Immature natural killer cell (primary cell): ENCODE measurements around the gene SMAD6. TPM values are rescaled to one million over a fixed set of nuclear protein-coding genes. Genes with fewer than 3 reads are reported as not detected.
"Not testable (repeated sequence)": the region's sequence is repeated elsewhere in the genome, so short reads cannot be mapped to it uniquely, and the experiment has no call there.

Experiments used
- DNase-seq, 3 donors: peaks; one replicate each; pipeline ENCODE4 v3.0.0; 2022; ENCODE audit warnings: mixed read lengths in 1 of 3
- H3K27ac Mint-ChIP-seq, 6 donors: one replicate each; pipeline ENCODE4 v1.8.0; 2020; ENCODE audit warnings: mixed read lengths in 6 of 6, mild to moderate bottlenecking in 5 of 6, inconsistent platforms in 4 of 6, moderate library complexity in 3 of 6
- H3K27me3 Mint-ChIP-seq, 3 donors: one replicate each; pipeline ENCODE4 v1.8.0; 2020 to 2021; ENCODE audit warnings: low read depth in 3 of 3, mild to moderate bottlenecking in 3 of 3, mixed read lengths in 3 of 3, moderate library complexity in 3 of 3, inconsistent platforms in 1 of 3
- H3K36me3 Mint-ChIP-seq, 3 donors: one replicate each; pipeline ENCODE4 v1.8.0; 2020; ENCODE audit warnings: mixed read lengths in 3 of 3, inconsistent platforms in 2 of 3, mild to moderate bottlenecking in 2 of 3
- H3K4me1 Mint-ChIP-seq, 2 donors: one replicate each; pipeline ENCODE4 v1.8.0; 2020; ENCODE audit warnings: inconsistent platforms in 2 of 2, mild to moderate bottlenecking in 2 of 2, mixed read lengths in 2 of 2, moderate library complexity in 1 of 2
- H3K4me3 Mint-ChIP-seq, 5 donors: one replicate each; pipeline ENCODE4 v1.8.0; 2020; ENCODE audit warnings: mild to moderate bottlenecking in 5 of 5, mixed read lengths in 5 of 5, inconsistent platforms in 3 of 5, moderate library complexity in 3 of 5
- H3K9me3 Mint-ChIP-seq, 6 donors: one replicate each; pipeline ENCODE4 v1.8.0; 2020; ENCODE audit warnings: mild to moderate bottlenecking in 6 of 6, mixed read lengths in 6 of 6, inconsistent platforms in 4 of 6, moderate library complexity in 3 of 6
- polyA plus RNA-seq, 3 donors: library from polyadenylated mRNA; unstranded; fragments of 300-500 nt; fragmentation: Illumina TruSeq; gene quantifications; one replicate each; pipeline ENCODE4 v1.2.3, GENCODE V29; 2021

SMAD6 gene
- polyA plus RNA-seq, 3 donors from 2014 or later = not detected

DNA sequence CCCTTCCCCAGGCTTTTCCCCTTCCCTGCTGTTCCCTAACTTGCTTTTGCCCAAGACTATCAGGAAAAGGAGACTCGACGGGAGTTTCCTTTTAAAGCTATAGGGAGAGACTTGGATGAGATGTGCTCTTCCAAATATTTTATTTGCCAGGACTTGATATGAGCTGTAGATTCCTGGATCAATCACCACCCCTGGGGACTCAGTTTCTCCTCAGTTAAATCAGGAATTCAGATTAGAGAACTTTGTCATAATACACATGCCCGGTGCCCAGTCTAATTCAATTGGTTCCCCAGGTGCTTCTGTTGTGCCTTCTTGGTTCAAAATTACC, 46.6 kb downstream of the SMAD6 start:
- Mint-ChIP-seq H3K36me3 (no peaks in the 10 kb centered on the region), H3K9me3 (no peaks in the 10 kb centered on the region), H3K27ac (no peak overlapping the region), H3K4me3 (no peak overlapping the region), H3K27me3 (peaks cover 0 to 7% (median 5%) of the 10 kb centered on the region in 3 donors), H3K4me1 (no peaks in the 10 kb centered on the region)
- no peak for DNase-seq

GRCh38 chr15:66749841-66750575, 48.0 kb downstream of the SMAD6 start:
- peaks cover 0 to 5% (median 2%) of the 10 kb centered on the region in 6 donors for H3K9me3 Mint-ChIP-seq
- H3K4me1 Mint-ChIP-seq = no peaks in the 10 kb centered on the region
- no peak overlapping the region for H3K4me3 Mint-ChIP-seq
- no peak for DNase-seq
- peaks cover 0 to 3% (median 2%) of the 10 kb centered on the region in 3 donors for H3K36me3 Mint-ChIP-seq
- H3K27ac Mint-ChIP-seq = no peak overlapping the region
- peaks cover 0 to 14% (median 8%) of the 10 kb centered on the region in 3 donors for H3K27me3 Mint-ChIP-seq

DNA sequence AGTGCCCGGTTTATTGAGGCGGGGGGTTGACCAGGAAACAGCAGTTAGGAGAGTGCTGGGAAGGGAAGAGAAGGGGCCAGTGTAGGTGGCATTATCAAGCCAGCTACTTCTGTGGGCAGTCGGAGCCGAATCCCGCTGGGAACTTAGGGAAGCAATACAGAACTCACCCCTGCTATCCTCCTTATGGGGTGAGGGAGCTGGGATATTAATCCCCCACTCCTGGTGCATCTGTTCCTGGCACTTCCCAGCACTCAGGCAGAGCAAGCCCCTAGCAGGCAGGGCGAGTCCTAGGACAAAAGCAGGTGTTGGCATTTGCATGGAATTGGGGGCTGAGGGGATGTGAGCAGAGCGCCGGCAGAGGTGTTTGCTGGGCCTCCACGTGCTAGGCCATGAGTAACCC, 48.6 kb downstream of the SMAD6 start:
- Mint-ChIP-seq H3K4me1 (no peaks in the 10 kb centered on the region), H3K9me3 (peaks cover 0 to 10% (median 6%) of the 10 kb centered on the region in 6 donors), H3K27ac (no peak overlapping the region), H3K27me3 (peaks cover 0 to 12% (median 8%) of the 10 kb centered on the region in 3 donors), H3K36me3 (peaks cover 0 to 6% (median 6%) of the 10 kb centered on the region in 3 donors), H3K4me3 (no peak overlapping the region)
- no peak for DNase-seq

DNA sequence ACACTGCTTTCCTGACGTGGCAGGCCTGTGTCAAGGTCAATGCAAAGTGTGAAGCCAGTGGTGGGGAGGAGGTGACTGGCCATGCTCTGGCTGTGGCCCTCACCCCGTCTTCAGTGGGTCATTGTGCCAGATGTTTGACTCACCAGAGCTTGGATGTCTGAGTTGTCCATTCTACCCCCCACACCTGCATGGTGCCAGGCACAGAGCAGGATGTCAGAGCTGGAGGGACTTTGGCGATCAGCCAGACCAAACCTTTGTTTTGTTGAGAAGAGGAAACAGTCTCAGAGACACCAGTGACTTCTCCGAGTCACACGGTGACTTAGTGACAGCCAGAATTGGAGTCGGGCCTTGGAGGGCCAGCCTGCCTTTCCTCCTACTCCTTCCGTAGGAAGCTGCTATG, 49.5 kb downstream of the SMAD6 start:
- H3K4me3 Mint-ChIP-seq = no peak overlapping the region
- H3K4me1 Mint-ChIP-seq = no peaks in the 10 kb centered on the region
- no peak overlapping the region for H3K27ac Mint-ChIP-seq
- DNase-seq = no peak
- H3K9me3 Mint-ChIP-seq = peaks cover 0 to 10% (median 6%) of the 10 kb centered on the region in 6 donors
- peaks cover 0 to 6% (median 6%) of the 10 kb centered on the region in 3 donors for H3K36me3 Mint-ChIP-seq
- peaks cover 0 to 12% (median 8%) of the 10 kb centered on the region in 3 donors for H3K27me3 Mint-ChIP-seq

GRCh38 chr15:66752078-66752477, 50.0 kb downstream of the SMAD6 start:
- Mint-ChIP-seq H3K27me3 (peaks cover 0 to 12% (median 8%) of the 10 kb centered on the region in 3 donors), H3K4me3 (no peak overlapping the region), H3K4me1 (no peaks in the 10 kb centered on the region), H3K9me3 (peaks cover 0 to 10% (median 7%) of the 10 kb centered on the region in 6 donors), H3K27ac (no peak overlapping the region), H3K36me3 (peaks cover 0 to 6% (median 6%) of the 10 kb centered on the region in 3 donors)
- DNase-seq = no peak

GRCh38 chr15:66753687-66754377, 51.8 kb downstream of the SMAD6 start:
- peaks cover 0 to 6% (median 6%) of the 10 kb centered on the region in 3 donors for H3K36me3 Mint-ChIP-seq
- H3K4me3 Mint-ChIP-seq = no peak overlapping the region
- H3K4me1 Mint-ChIP-seq = no peaks in the 10 kb centered on the region
- peaks cover 0 to 10% (median 7%) of the 10 kb centered on the region in 6 donors for H3K9me3 Mint-ChIP-seq
- peaks cover 0 to 9% (median 5%) of the 10 kb centered on the region in 3 donors for H3K27me3 Mint-ChIP-seq
- H3K27ac Mint-ChIP-seq = no peak overlapping the region
- DNase-seq = no peak

DNA sequence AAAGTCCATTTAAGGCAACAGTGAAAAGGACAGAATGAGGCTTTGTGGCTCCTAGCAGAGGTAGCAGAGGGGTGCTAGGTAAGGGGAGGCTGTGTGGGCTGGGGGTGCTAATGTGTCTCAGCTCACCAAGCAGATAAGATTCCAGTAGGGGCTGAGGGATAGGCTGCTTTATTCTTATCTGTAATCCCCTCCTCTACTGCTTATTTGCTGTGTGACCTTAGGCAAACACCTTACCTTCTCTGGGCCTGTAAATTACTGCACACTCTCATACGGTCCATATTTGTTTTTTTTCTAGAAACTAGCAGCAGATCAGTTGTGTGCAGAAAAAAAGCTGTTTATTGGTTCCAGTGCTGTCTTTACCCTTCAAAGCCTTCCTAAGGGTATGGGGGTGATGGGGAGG, 52.8 kb downstream of the SMAD6 start:
- Mint-ChIP-seq H3K27me3 (peaks cover 0 to 9% (median 3%) of the 10 kb centered on the region in 3 donors), H3K4me3 (no peak overlapping the region), H3K4me1 (no peaks in the 10 kb centered on the region), H3K36me3 (peaks cover 0 to 6% (median 6%) of the 10 kb centered on the region in 3 donors), H3K9me3 (peaks cover 0 to 10% (median 7%) of the 10 kb centered on the region in 6 donors), H3K27ac (no peak overlapping the region)
- DNase-seq = no peak

GRCh38 chr15:66755298-66756068, 53.4 kb downstream of the SMAD6 start:
- H3K4me3 Mint-ChIP-seq = no peak overlapping the region

GRCh38 chr15:66756295-66756694, 54.3 kb downstream of the SMAD6 start:
- DNase-seq = no peak
- Mint-ChIP-seq H3K9me3 (peaks cover 0 to 10% (median 7%) of the 10 kb centered on the region in 6 donors), H3K27me3 (peaks cover 0 to 7% (median 3%) of the 10 kb centered on the region in 3 donors), H3K4me3 (no peak overlapping the region), H3K4me1 (no peaks in the 10 kb centered on the region), H3K36me3 (peaks cover 0 to 6% (median 6%) of the 10 kb centered on the region in 3 donors), H3K27ac (no peak overlapping the region)

More at GRCh38 chr15:66755298-66756068, 53.4 kb downstream of the SMAD6 start:
- peaks cover 0 to 7% (median 3%) of the 10 kb centered on the region in 3 donors for H3K27me3 Mint-ChIP-seq
- H3K9me3 Mint-ChIP-seq = peaks cover 0 to 10% (median 7%) of the 10 kb centered on the region in 6 donors
- no peak overlapping the region for H3K27ac Mint-ChIP-seq
- H3K36me3 Mint-ChIP-seq = peaks cover 0 to 6% (median 6%) of the 10 kb centered on the region in 3 donors
- no peak for DNase-seq
- H3K4me1 Mint-ChIP-seq = no peaks in the 10 kb centered on the region

DNA sequence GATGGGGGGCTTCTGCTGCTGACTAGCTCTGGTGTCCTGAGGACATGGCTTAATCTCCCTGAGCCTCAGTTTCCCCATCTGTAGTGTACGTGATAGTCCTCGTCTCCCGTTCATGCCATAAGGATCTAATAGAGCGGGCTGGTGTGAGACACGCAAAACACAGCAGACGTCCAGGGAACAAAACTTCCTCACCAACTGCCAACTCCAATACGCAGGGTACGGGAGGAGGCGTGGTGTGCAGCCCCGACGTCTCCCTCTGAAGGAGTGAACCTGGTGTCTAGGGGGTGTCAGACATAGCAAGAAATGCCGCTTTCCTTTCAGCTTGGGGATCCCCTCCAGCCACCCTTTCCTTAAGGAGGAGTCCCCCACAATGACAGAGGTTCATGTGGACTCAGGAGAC, 55.0 kb downstream of the SMAD6 start:
- H3K4me3 Mint-ChIP-seq = no peak overlapping the region
- H3K36me3 Mint-ChIP-seq = peaks cover 0 to 6% (median 6%) of the 10 kb centered on the region in 3 donors
- no peak for DNase-seq

DNA sequence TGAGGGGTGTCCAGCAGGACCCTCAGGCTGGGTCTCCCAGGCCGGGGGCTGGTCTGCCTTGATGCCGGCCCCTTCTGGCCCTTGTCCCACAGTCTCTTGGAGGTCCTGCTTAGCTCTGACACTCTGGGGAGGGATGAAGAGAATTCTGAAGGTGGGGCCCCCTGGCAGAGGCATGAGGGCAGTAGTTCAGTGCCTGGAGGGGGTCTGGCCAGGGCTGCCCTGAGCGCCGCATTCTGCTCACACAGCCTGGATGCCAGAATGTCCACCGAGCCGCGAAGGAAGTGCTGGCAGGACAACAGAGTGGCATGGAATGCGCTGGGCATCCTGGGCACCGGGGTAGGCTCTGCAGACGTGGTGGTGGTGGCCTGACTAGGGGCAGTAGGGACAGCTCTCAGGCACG, 55.5 kb downstream of the SMAD6 start:
- H3K36me3 Mint-ChIP-seq = peaks cover 0 to 6% (median 6%) of the 10 kb centered on the region in 3 donors
- no peak for DNase-seq
- no peak overlapping the region for H3K4me3 Mint-ChIP-seq
- H3K4me1 Mint-ChIP-seq = no peaks in the 10 kb centered on the region
- H3K27me3 Mint-ChIP-seq = peaks cover 2 to 10% (median 3%) of the 10 kb centered on the region in 3 donors
- peaks cover 0 to 10% (median 7%) of the 10 kb centered on the region in 6 donors for H3K9me3 Mint-ChIP-seq
- no peak overlapping the region for H3K27ac Mint-ChIP-seq

More for the DNA sequence above, 55.0 kb downstream of the SMAD6 start:
- Mint-ChIP-seq H3K27ac (no peak overlapping the region), H3K4me1 (no peaks in the 10 kb centered on the region), H3K27me3 (peaks cover under 1 to 10% (median 3%) of the 10 kb centered on the region in 3 donors), H3K9me3 (peaks cover 0 to 10% (median 7%) of the 10 kb centered on the region in 6 donors)

GRCh38 chr15:66758217-66758616, 56.2 kb downstream of the SMAD6 start:
- not testable (repeated sequence) for H3K4me3 Mint-ChIP-seq, H3K4me1 Mint-ChIP-seq, H3K36me3 Mint-ChIP-seq, H3K27ac Mint-ChIP-seq, DNase-seq
- Mint-ChIP-seq H3K9me3 (peaks cover 0 to 10% (median 7%) of the 10 kb centered on the region in 6 donors), H3K27me3 (peaks cover 2 to 12% (median 6%) of the 10 kb centered on the region in 3 donors)

GRCh38 chr15:66758844-66759243, 56.8 kb downstream of the SMAD6 start:
- peaks cover 2 to 11% (median 7%) of the 10 kb centered on the region in 3 donors for H3K27me3 Mint-ChIP-seq
- peaks cover 0 to 10% (median 7%) of the 10 kb centered on the region in 6 donors for H3K9me3 Mint-ChIP-seq
- no peaks in the 10 kb centered on the region for H3K4me1 Mint-ChIP-seq
- H3K36me3 Mint-ChIP-seq = peaks cover 0 to 6% (median 6%) of the 10 kb centered on the region in 3 donors
- no peak overlapping the region for H3K4me3 Mint-ChIP-seq
- H3K27ac Mint-ChIP-seq = no peak overlapping the region
- no peak for DNase-seq
